GM23338 (cell line): ENCODE data around the gene RUNX1. TPM values are rescaled to one million over a fixed set of nuclear protein-coding genes. Genes with fewer than 3 reads are reported as not detected.

Experiments used
- ATAC-seq: fragments of 200-7000 bp; cut with Tn5 transposase; 3 replicates; pipeline ENCODE4 v1.9.1; 2020
- DNase-seq: peaks from one replicate; pipeline ENCODE4 v3.0.0-alpha.2; 2015; ENCODE audit warnings: low spot score
- H2AFZ ChIP-seq: fragments of 200-600 bp; sonication (generic); 2 replicates; pipeline ENCODE4 v1.8.0; 2016; ENCODE audit warnings: antibody characterized with exemption, mild to moderate bottlenecking, moderate library complexity
- H3F3A ChIP-seq: fragments of 200-600 bp; sonication (generic); replicated peaks from 2 replicates; pipeline ENCODE4 v1.8.0; 2017; ENCODE audit warnings: antibody characterized with exemption, mixed run types, low read depth
- H3K27ac ChIP-seq: fragments of 200-600 bp; sonication (generic); 2 replicates; pipeline ENCODE4 v1.6.1; 2016; ENCODE audit warnings: low read depth
- H3K27me3 ChIP-seq: fragments of 200-600 bp; sonication (generic); 2 replicates; pipeline ENCODE4 v1.8.0; 2016; ENCODE audit warnings: mild to moderate bottlenecking, mixed run types, moderate library complexity; ENCODE audit not compliant: insufficient read depth
- H3K36me3 ChIP-seq: fragments of 200-600 bp; sonication (generic); 2 replicates; pipeline ENCODE4 v1.8.0; 2016; ENCODE audit warnings: mild to moderate bottlenecking; ENCODE audit not compliant: insufficient read depth
- H3K4me1 ChIP-seq: fragments of 200-600 bp; sonication (generic); 2 replicates; pipeline ENCODE4 v1.8.0; 2016; ENCODE audit warnings: mild to moderate bottlenecking, moderate library complexity; ENCODE audit not compliant: insufficient read depth
- H3K4me2 ChIP-seq: fragments of 200-600 bp; sonication (generic); 2 replicates; pipeline ENCODE4 v1.7.1; 2017; ENCODE audit warnings: mixed run types
- H3K4me3 ChIP-seq: fragments of 200-600 bp; sonication (generic); 2 replicates; pipeline ENCODE4 v1.6.1; 2016; ENCODE audit warnings: mixed run types
- H3K79me2 ChIP-seq: fragments of 200-600 bp; sonication (generic); replicated peaks from 2 replicates; pipeline ENCODE4 v1.8.0; 2017; ENCODE audit warnings: mild to moderate bottlenecking; ENCODE audit not compliant: insufficient read depth
- H3K9me2 ChIP-seq: fragments of 200-600 bp; sonication (generic); 2 replicates; pipeline ENCODE4 v1.8.0; 2017; ENCODE audit not compliant: insufficient read depth
- H4K20me1 ChIP-seq: fragments of 200-600 bp; sonication (generic); replicated peaks from 2 replicates; pipeline ENCODE4 v1.8.0; 2017; ENCODE audit warnings: mild to moderate bottlenecking; ENCODE audit not compliant: insufficient read depth
- H3K27ac Mint-ChIP-seq: 2 replicates; pipeline ENCODE4 v1.8.0; 2020; ENCODE audit warnings: inconsistent platforms, mild to moderate bottlenecking, moderate library complexity, mixed read lengths
- H3K27me3 Mint-ChIP-seq: 3 replicates; pipeline ENCODE4 v1.8.0; 2022; ENCODE audit warnings: low read depth, mild to moderate bottlenecking, moderate library complexity, mixed read lengths, inconsistent platforms; ENCODE audit not compliant: insufficient read depth, poor library complexity
- H3K36me3 Mint-ChIP-seq: 3 replicates; pipeline ENCODE4 v1.8.0; 2021; ENCODE audit warnings: low read depth, mild to moderate bottlenecking, inconsistent platforms, moderate library complexity, mixed read lengths
- H3K4me1 Mint-ChIP-seq: 3 replicates; pipeline ENCODE4 v1.8.0; 2020; ENCODE audit warnings: mild to moderate bottlenecking, inconsistent platforms, mixed read lengths
- H3K4me3 Mint-ChIP-seq: 3 replicates; pipeline ENCODE4 v1.8.0; 2021; ENCODE audit warnings: moderate library complexity, mild to moderate bottlenecking, inconsistent platforms, mixed read lengths
- H3K9me3 Mint-ChIP-seq: 3 replicates; pipeline ENCODE4 v1.8.0; 2020; ENCODE audit warnings: moderate library complexity, mild to moderate bottlenecking, inconsistent platforms, mixed read lengths
- CREB1 ChIP-seq: fragments of 250-450 bp; sonication (Bioruptor Pico); IDR thresholded peaks from 2 replicates; pipeline ENCODE4 v1.5.0; 2020; ENCODE audit warnings: low read depth, mild to moderate bottlenecking, moderate library complexity
- CTCF ChIP-seq, 2 experiments: fragments of 200-600 bp in 1 of 2; sonication (generic) in 1 of 2; conservative IDR thresholded peaks; 2 replicates each; pipeline versions ENCODE4 v1.5.1 to v1.6.1; 2016 to 2017; ENCODE audit warnings: antibody characterized with exemption in 2 of 2, low read depth in 2 of 2, mild to moderate bottlenecking in 2 of 2, moderate library complexity in 1 of 2
- ETS1 ChIP-seq: IDR thresholded peaks from 2 replicates; pipeline ENCODE4 v1.6.1; 2016; ENCODE audit warnings: antibody characterized with exemption
- EZH2 ChIP-seq: fragments of 200-600 bp; sonication (generic); IDR thresholded peaks from one replicate; pipeline ENCODE4 v1.8.0; 2017; ENCODE audit warnings: antibody characterized with exemption, mild to moderate bottlenecking, low read depth; ENCODE audit not compliant: unreplicated experiment
- EZH2phosphoT487 ChIP-seq: fragments of 200-600 bp; sonication (generic); IDR thresholded peaks from one replicate; pipeline ENCODE4 v1.8.1; 2018; ENCODE audit warnings: antibody characterized with exemption; ENCODE audit not compliant: unreplicated experiment
- JUNB ChIP-seq: IDR thresholded peaks from one replicate; pipeline ENCODE4 v1.6.1; 2016; ENCODE audit warnings: antibody characterized with exemption; ENCODE audit not compliant: unreplicated experiment
- NANOG ChIP-seq: IDR thresholded peaks from 2 replicates; pipeline ENCODE4 v1.6.1; 2016; ENCODE audit warnings: antibody characterized with exemption, borderline replicate concordance
- POLR2AphosphoS5 ChIP-seq: IDR thresholded peaks from 2 replicates; pipeline ENCODE4 v1.6.1; 2016; ENCODE audit warnings: antibody characterized with exemption, low read depth
- REST ChIP-seq: IDR thresholded peaks from one replicate; pipeline ENCODE4 v1.6.1; 2018; ENCODE audit warnings: antibody characterized with exemption; ENCODE audit not compliant: unreplicated experiment
- STAT1 ChIP-seq: IDR thresholded peaks from one replicate; pipeline ENCODE4 v1.6.1; 2016; ENCODE audit warnings: antibody characterized with exemption; ENCODE audit not compliant: unreplicated experiment
- ZNF114 ChIP-seq: fragments of 250-450 bp; sonication (Bioruptor Pico); IDR thresholded peaks from 2 replicates; pipeline ENCODE4 v1.5.0; 2020; ENCODE audit warnings: mild to moderate bottlenecking, moderate library complexity
- ZNF331 ChIP-seq: fragments of 250-450 bp; sonication (Bioruptor Pico); IDR thresholded peaks from 2 replicates; pipeline ENCODE4 v1.5.0; 2020; ENCODE audit warnings: low read depth, mild to moderate bottlenecking, moderate library complexity
- ZNF462 ChIP-seq: fragments of 250-450 bp; sonication (Bioruptor Pico); IDR thresholded peaks from 2 replicates; pipeline ENCODE4 v1.5.0; 2020; ENCODE audit warnings: mild to moderate bottlenecking, moderate library complexity
- polyA plus RNA-seq: library from polyadenylated mRNA; unstranded; fragments of >200 nt; fragmentation: Nextera tagmentation; extraction: Ambion mirVana; gene quantifications from 2 replicates; pipeline ENCODE4 v1.2.1, GENCODE V29; 2016
- total RNA-seq: library from RNA; depleted of rRNA; stranded (reverse); fragments of >200 nt; shearing (Covaris generic); gene quantifications from 2 replicates; pipeline ENCODE4 v1.2.3, GENCODE V29; 2014

RUNX1 gene
- total and polyA plus RNA-seq, 2 experiments from 2014 or later: 0.29 to 1.1 TPM

- Histone ChIP-seq H3K4me2 (no peak overlapping the region), H3K27ac (no peak overlapping the region), H4K20me1 (no peaks in the 10 kb centered on the region), H3K36me3 (no peaks in the 10 kb centered on the region), H3K79me2 (no peaks in the 10 kb centered on the region), H3K4me1 (no peaks in the 10 kb centered on the region), H3F3A (no peaks in the 10 kb centered on the region), H3K4me3 (no peak overlapping the region), H3K9me2 (peaks cover 18% of the 10 kb centered on the region), H3K27me3 (no peaks in the 10 kb centered on the region), H2AFZ (no peak overlapping the region)
- Mint-ChIP-seq H3K27me3 (no peaks in the 10 kb centered on the region), H3K36me3 (no peaks in the 10 kb centered on the region), H3K9me3 (no peaks in the 10 kb centered on the region; the same call in 2 of the 3 replicates), H3K4me3 (no peak overlapping the region), H3K27ac (no peak overlapping the region), H3K4me1 (peaks cover 3% of the 10 kb centered on the region; the same call in 1 of the 3 replicates)
- no peak for ATAC-seq
- no peak for TF ChIP-seq ZNF114 (CRISPR knock-in tag)
- no peak for TF ChIP-seq REST
- TF ChIP-seq EZH2phosphoT487: no peak
- no peak for TF ChIP-seq ZNF462 (CRISPR knock-in tag)
- TF ChIP-seq ETS1: no peak
- TF ChIP-seq STAT1: no peak
- no peak for TF ChIP-seq CTCF (conservative IDR thresholded peaks at IDR 0.05; ENCODE audit: low read depth in 2 of 2)
- no peak for TF ChIP-seq ZNF331
- TF ChIP-seq NANOG: no peak
- no peak for TF ChIP-seq POLR2AphosphoS5
- TF ChIP-seq EZH2: no peak
- TF ChIP-seq CREB1: no peak
- no peak for TF ChIP-seq JUNB
- DNase-seq: no peak
Observed at GRCh38 chr21:34782506-34783360, 266.4 kb downstream of the RUNX1 start.
